ENCODE data around the gene THRB.
"Not testable (repeated sequence)": the region's sequence is repeated elsewhere in the genome, so short reads cannot be mapped to it uniquely, and the experiment has no call there.

The THRB gene

DNA sequence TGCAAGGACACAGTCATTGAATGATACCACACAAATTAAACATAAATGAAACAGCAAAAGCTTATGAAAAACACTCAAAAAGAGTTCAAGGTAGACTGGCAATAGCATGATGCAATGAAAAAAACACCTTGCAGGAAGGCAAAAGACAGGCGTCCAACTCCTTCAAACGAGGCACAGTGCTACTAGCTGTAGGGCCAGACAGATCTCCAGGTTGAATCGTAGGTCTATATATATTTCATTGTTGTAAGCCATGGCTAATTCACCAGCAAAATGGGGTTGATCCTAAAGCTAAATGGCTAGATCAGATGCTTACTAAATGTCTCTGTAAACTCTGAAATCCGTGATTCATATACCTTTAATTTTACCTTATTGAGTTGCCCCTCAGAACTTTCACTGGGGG is 94.2 kb downstream of the THRB start:
- DNase-seq = no peak

DNA sequence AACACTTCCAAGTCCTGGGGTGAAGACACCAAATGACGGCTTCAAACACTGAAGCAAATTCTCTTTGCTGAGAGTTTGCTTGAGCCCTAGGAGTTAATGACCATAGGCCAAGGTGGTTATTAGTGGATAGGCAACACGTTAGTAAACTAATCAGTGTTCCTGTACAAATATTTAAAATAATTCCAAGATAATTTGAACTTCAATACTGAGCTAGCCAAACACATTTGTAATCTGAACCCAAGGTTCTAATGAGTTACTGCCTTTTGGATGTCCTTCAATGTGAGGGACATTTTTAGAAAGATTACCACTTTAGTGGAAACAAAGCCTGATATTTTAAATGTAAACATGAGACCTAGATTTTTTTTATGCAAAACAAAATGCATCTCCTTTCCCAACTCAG is 94.6 kb downstream of the THRB start:
- no peak for DNase-seq

DNA sequence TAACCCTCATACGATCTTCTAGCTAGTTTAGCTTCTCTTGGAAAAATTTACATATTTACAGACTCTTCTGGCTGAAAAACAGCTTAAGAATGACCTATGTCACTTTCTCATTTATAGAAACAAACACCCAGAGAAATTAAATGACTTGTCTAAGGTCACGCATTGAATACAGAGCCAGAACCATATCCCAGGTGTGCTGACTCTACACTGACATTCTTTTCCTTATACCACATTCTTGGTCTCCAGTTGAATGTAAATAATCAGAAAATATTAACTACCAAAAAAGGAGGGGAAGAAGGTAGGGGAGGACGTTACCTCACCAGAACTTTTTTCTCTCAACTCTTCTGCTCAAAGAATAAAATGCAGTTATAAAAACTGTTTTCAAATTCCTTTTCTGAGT is 95.0 kb downstream of the THRB start:
- no peak for DNase-seq

DNA sequence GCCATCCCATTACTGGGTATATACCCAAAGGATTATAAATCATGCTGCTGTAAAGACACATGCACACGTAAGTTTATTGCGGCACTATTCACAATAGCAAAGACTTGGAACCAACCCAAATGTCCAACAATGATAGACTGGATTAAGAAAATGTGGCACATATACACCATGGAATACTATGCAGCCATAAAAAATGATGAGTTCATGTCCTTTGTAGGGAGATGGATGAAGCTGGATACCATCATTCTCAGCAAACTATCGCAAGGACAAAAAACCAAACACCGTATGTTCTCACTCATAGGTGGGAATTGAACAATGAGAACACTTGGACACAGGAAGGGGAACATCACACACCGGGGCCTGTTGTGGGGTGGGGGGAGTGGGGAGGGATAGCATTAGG is 95.9 kb downstream of the THRB start:
- not testable (repeated sequence) for DNase-seq

DNA sequence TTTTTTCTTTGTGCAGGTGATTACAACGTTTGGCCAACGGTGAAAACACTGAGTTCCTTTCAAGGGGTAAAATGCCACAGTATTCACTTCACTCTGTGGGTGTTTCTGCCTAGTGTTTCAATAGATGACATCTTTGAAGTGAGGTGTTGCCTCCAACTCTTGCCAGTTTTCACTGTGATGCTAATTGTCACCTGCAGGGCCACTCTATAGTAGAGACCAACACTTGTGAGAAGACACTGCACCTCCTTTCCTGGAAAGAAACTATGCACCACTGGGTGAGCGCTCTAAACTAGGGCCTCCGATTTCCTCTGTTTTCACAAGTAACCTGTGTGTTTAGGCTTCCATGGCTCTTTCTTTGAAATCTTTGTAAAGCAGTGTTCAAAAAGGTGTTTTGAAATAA is 98.3 kb downstream of the THRB start:
- no peak for DNase-seq

DNA sequence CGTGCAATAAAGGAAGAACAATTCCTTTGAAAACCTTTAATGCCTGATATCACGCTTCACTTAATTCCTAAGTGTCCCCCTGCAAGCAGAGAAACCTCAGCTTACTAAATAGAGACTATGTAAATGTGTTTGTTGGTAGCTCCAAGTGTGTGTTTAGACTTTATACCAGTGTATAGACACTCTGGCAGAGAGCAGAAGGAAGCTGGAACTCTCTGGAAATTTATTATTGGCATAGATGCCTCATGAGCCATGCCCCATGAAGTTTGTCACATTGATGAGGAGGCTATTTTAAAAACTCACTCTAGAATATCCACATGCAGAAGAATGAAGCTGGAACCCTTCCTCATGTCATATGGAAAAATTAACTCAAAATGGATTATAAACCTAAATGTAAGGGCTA is 99.9 kb downstream of the THRB start:
- no peak for DNase-seq

DNA sequence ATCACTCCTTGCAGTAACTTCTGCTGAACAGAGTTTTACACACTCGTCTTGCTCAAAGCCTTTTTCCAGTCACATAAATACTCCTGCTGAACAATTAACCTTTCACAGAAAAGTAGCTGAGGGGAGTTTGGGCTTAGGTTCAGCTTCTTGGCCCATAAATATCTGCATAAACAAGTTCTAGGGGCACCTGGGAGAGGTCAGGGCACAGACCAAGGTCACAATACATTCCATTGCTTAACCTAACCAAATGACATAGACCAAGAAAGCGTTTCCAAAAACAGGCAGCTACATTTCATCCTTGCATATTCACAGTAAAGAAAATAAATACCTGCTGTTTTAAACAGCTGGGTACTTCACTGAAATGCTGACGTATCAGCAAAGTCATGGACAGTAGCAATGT is 101.3 kb downstream of the THRB start:
- DNase-seq = no peak

DNA sequence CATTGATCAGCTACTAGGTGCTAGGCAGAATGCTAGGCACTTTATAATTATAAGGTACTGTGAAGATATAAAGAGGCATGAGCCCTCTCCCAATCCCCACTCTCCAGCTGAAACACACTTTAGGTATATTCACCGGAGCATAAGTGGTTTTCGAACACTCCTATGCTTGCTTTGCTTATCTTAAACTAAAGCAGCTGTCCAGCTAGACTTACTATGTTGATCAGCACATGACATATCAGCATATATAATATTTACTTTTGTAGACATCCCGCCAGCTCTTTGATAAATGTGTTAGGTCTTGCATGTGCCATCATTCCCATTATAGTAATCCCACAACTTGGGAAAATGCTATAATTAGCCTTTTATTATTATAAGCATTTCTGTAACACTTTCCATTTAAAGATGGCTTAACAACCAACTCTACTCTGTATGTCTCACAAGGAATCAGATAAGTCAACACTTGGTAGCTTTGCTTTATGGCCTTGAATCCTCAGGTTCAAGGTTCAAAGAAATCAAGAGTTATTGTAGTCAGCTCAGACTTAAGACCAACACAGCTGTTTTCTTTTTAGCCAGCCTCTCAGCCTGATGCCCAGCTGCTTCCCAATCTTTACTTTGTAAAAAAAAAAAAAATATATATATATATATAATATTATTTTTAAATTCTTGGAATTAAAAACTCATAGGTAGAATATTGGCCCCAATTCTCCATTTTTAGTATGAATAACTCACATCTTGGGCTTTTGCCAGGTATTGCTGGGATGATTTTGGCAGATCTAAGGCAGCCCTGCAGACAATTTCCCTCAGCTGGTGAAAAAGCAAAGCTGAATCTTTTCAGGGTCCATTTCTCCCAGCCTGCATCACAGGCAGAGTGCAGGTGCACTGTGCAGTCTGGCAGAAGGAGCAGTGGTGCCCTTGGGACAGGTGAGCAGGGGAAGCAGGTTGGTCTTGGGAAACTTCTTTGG is 104.2 kb downstream of the THRB start:
- DNase-seq = no peak

DNA sequence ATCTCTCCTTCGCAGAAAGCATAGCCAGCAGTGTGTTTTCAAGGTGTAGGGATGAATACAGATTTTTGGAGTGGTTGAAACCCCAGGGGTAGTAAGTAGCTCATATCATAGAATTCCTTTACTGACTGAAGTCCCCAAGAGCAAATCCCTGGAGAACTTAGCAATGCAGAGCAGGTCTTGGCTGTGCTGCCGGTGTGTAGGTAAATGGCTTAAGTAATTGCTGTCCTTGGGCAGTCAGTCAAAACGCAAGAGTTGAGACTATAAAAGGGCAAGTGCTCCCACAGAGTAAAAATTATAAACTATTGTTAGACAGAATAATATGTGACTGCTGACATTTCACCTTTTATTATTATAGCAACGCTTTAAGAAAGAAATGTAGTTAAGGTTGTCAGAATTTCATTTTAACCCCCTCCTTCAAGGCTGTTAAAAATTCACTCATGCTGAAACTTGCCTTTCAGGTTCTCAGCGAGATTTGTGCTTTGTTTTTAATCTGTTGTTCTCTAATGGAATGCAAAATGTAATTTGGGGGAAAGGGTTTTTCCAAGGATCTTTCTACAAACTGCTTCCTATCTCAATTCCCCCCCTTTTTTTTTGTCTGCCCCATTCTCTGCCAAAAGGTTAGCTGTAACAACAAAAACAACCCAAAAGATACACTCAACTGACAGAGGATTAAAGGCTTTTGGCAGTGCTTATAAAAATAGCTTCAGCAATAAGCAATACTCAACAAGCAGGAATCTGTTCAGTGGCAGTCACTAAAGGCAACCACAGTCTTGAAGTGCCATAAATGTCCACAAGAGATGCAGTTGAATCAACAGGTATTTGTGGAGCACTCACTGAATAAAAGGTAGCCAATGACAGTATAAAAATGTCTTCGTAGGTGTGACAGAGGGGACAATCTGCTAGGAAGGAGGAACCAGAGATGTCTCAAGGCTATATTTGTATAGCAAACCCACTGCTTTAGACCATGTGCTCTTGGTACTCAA is 105.3 kb downstream of the THRB start:
- no peak for DNase-seq

DNA sequence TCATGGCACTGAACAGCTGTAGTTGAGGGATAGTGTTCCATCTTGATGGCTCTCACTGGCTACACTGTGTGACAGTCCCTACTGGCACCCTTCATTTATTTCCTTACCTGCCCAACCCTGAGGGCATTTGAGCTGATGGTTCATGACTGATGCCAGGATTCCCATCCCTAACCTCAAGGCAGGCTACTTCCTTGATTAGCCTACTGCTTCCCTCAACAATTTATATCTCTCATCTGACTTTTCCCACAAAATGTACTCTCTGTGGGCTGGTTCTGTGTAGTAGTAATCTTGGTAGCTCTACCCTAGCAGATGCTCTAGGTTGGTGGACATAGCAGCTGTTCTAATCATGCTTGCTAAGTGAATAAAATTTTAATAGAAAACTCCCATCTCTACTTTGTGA is 106.0 kb downstream of the THRB start:
- no peak for DNase-seq

DNA sequence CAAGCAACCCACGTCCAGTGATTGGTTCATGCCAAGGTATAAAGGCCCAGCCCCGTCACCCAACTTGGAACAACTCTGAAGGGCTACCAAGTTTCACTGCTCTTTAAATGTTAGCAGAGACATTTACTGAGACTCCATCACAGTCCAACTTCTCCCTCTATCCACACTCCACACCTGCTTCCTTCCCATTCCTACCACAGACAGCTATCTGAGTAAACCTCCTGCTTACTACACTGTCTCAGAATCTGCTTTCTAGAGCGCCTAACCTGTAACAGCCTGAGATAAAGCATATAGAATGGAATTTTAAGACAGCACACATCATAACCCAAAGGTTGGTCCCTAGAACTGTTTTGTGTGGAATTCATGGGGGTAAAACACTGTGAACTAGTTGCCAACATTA is 106.5 kb downstream of the THRB start:
- no peak for DNase-seq

DNA sequence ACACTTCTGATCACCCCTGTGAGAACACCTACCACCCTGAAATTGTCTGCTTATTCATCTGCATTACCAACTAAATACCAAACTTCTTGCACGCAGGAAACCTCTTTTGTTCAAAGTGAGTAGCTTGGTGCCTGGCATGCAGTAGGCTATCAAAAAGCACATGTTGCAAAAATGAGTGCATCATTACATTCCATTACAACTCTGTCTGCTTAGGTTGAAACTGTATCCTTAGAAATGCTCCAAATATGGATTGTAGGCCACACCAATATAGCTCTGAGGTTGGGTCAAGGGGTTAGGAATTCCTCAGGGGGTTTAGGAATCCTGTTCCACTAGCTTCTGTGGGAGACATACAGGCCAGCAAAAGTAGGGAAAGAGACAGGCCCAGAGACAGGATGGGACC is 107.2 kb downstream of the THRB start:
- DNase-seq = no peak

DNA sequence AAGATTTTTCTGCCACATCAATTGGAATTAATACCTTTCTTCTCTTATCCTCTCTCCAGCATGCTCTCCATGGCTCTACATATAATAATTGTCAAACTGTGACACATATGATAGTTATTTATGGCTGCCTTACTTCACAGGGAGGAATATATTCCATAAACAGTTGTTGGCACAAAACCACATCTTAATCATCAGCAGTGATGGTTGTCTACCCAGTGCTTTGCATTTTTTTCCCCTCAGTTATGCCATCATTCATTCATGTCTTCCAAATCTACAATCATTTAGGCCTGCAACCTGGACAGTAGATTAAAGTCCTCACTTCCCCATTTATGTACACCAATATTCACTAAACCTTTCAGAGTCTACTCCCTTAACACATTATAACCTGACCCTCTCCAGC is 107.7 kb downstream of the THRB start:
- DNase-seq = no peak

DNA sequence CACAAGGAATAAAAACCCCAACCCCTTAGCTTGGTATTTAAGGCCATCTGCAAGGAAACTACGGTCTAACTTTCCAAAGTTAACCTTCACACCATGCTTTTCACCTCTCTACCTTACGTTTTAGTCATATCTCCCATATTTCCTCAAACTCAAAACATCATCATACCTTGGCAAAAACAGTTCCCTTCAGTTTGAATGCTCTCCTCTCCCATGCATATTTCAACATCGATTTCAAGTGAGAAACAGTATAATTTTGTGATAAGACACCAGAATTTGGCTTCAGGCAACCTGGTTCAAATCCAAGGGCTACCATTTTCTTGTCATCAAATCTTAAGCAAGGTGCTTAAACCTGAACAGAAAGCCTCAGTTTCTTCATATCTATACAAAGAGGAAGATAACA is 108.2 kb downstream of the THRB start:
- DNase-seq = no peak

DNA sequence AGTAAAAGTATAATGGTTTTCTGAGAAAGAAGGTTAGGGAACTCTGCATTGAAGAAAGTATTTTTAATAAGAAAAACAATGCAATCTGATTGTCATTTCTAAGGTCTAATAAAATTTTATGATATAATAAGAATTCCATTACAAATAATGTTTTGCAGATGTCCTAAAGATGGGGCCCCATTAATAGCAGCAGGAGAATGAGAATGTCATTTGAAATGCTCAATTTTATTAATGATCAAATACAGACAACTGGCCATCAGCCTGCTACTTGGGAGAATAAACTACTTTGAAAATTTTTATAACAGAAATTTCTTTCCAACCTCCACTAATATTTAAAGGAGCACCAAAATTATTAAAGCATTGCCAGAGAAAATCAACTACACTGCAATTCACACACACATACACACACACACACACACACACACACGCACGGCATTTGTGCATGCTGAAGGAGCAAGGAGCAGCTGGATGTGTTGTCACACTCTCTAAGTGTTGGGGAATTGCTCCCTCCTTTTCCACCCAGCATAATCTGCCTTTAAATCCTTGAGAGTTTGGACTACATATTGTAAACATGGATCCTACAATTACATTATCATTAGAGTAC is 109.5 kb downstream of the THRB start:
- DNase-seq = no peak

DNA sequence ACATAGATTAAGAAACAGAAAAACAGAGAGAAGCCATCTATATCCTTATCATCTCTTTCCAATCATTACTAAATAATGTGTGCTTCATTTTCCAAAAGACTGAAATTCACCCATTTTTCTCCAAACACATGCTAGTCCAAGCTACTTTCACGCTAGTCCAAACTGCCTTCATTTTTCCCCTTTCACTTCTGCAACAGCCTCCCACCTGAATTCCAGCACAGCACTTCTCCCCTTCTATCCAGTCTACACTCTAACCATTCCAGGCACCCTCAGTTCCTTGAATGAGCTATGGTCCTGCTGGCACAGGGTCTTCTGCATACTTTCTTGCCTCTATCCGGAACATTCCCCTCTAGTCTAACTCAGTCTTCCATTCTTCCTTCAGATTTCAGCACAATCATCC is 112.0 kb downstream of the THRB start:
- DNase-seq = no peak

DNA sequence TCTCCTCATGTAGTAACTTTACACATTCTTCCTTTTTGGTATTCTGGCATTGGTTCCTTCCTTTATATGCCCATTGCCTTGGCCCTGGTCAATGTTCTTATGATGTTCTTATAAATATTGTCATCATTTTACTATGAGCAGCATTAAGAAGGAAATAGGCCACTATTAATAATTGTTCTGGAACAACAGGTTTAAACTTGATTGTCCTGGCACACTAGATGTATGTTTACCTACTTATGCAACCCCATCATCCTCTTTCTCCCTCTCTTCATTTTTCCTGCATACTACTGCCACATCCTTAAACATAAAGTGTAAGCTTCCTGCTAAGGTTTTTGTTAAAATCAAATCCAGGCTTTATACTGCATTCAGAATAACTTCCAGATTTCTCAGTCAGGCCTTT is 114.7 kb downstream of the THRB start:
- no peak for DNase-seq

DNA sequence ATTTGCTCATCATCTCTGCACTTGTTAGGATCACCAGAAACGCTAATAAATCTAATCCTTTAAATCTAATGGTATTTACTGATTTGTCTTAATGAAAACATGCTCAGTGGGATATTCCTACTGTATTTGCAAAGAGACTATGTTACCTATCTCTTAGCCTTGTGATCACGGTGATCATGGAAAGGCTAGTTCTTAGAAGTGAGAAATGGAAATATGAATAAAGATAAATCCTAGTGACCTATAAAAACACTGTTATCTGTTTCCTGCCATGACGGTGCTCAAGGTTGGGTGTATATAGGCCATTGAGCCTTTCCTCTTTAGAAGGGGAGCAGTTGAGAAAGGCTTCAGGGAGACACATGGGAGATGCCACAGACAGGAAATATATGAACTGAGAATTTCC is 116.3 kb downstream of the THRB start:
- no peak for DNase-seq

DNA sequence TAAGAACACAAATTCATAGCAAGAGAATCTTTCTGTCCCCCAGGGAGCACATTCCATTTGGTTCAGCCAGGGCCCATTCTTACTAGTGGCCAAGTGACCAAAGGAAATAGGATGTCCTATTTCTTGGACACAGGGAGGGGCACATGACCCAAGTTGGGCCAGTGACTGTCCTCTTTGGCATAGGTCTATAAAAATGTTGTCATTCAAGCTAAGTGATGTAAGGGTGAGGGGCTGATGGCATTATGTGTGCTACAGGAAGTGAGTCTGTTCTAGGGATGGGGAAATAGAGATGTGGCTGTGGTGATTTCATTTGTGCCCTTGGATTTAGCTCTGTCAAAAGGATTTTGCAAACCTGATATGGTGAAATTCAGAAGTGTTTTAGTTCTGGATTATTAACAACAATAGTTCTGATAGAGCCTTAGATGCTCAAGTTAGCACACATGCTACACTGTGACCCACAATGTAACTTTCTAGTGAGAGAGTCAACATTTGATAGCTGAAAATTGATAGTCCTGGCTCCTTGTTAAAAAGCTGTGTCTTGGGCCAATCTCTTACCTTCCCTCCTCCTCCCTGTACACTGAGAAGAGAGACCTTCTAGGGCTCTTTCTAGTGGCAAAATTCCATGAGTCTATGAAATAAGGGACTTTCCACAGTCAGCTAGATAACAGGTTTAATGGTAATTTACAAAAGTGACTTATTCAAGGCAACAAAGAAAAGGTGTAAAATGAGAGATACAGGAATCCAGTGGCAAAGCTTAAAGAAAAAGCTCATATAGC is 117.2 kb downstream of the THRB start:
- DNase-seq = no peak

DNA sequence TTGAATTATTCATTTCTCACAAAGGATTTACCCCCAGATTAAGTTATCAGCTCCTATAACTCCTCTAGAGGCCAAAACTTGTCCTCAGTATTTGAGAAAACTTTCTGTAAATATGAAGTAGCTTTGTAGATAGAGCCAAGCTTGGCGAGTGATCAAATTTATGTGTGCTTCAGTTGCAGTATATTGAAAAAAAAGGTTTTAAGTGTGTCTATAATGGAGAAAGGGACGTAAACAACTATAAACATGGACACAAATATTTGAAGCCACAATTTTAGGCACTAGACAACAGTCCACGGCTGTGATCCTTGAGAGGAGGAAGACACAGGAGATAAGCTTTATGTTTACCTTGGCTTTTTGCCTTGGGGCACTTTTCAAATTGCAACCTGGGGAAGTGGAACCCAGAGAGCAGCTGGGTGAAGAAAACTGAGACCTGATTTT is 118.7 kb downstream of the THRB start:
- no peak for DNase-seq

DNA sequence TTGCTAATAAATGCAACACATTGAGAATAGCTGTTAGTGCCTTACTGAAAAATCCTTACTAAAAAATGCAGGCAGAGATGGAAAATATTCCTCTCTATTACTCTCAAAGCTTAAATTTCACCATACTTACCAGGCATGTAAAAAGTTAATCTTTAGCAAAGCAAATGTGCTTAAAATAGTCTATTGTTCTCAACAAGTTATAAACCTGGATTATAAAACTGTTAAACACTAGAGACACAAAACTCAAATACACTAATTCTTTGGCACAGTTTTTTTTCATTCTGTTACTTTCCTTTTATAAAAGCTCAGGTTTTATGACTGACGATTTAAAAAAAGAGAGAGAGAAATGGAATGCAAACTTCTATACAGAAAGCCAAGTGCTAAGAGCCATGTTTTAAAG is 119.8 kb downstream of the THRB start:
- DNase-seq = no peak

DNA sequence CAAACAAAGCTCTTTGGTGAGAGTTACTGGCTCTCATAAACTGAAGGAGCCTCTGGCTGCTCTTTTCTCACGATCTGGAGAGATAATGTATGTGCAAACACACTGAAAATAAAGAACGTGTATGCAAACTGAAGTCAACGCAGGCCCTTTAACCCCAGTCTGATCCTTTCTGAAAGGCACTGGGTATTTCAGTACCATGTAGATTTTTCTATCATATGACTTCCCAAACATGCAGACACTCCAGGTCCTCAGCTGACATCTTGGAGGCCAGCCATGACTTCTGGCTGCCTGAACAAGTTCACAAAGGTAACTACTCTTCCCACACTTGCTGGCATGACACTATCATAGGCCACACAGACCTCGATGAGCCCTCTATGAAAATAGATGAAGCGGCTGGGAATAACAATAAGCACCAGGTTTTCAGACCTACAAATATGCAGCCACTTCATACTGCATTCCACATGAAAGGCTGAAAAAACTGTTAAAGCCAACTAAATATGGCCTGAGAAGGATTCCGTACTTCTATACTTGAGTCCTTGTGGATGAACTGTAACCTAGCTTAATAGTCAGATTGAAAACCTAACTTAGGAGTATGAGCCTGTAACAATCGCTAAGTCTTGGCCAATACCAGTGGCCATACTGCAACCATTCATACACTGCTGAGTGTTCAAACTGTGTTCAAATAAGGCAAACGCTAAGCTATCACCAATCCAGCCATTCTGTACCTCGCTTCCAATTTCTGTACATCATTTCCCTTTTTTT is 121.3 kb downstream of the THRB start:
- no peak for DNase-seq
